GM19372 (cell line): ENCODE results near the gene COPS7B.
"Not testable (repeated sequence)": the region's sequence is repeated elsewhere in the genome, so short reads cannot be mapped to it uniquely, and the experiment has no call there.

Source experiments
- ATAC-seq: cut with Tn5 transposase; IDR thresholded peaks from one replicate; pipeline ENCODE4 v1.9.1; 2021; ENCODE audit warnings: mild to moderate bottlenecking, low read depth, moderate library complexity; ENCODE audit not compliant: unreplicated experiment

COPS7B gene

DNA sequence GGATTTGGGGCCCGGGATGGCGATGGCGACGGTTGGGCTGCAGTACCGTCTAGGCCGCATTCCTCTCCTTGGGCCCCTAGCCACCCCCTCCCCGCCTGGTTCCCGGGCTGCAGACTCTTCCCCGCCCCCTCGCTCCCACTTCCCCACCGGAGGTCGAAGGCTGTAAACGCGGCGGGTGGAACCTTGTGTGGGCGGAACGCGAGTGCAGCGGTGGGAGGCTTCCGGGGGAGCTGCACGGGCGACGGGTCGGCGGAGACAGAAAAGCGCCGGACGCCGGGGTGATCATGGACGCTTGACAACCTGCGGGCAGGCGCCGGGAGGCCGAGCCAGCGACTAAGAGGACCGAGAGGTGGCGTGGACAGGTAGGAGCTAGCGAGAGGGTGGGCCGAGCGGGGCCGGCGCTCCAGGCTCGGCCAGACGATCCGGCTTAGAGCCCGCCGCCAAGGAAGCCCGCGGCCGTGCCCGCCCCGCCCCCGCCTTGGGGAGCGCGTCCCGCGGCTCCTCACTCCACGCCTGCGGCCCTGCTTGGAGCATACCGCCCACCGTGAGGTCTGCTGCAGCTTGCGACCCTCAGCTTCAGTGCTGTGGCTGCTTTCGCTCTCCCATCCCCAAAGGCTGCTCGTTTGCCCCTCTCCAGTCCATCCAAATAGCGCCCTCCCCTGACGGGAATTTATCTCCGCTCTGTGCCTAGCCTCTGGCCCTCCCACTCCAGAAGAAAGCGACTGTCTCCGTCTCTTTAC is at the start of gene COPS7B:
Gene COPS7B, plus strand, starts transcription at position 269 of the 740 bp plus-strand sequence. CDS start 2,126 bp downstream, outside the sequence.
- peak; percentile 58 for ATAC-seq

DNA sequence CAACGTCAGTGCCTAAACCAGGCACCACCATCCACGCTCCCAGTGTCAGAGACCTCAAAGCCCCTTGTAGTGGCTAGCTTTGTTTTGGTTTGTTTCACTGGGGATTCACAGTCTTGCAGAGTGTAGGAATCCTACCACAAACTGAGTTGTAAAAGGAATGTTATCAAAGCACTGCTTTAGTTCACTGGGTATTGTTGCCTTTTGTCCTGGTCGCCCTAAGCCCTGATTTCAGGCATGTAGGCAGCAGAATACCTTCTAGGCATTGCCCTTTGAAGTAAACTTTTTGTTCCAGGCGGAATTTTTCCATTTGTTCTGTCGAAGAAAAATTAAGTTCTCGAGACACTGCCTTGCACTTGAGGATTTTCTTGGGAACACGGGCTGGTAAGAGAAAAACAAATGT is 48.5 kb upstream of the COPS7B start:
- no peak for ATAC-seq

DNA sequence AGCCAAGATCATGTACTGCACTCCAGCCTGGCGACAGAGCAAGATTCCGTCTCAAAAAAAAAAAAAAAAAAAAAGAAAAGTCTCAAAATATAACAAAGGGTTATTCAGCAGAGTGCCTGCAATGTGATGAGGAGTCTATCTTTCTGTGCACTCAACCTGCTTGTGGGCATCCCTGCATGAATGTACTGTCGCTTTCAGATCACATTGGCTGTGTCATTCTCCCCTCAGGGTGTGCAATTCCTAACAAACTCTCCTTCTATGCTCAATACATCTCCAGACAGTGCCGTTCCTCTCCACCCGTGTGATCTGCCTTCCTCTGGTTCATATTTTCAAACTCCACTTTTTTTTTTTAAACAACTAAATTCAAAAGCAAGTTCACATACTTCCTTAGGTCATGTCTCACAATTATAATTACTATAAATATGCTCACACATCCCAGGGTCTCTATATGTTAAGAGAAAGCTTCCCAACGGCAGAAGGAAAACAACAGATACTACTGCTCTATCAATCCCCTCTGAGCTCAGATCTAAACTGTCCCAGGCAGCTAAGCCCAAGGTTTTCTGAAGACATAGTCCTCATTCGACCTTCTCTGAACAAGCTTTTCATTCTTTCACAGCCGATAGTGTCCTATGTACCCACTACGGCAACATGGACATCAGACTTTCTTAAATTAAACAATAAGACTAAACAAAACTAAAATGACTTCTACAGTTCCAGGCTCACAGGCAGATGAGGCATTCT is 42.7 kb upstream of the COPS7B start:
- no peak for ATAC-seq

DNA sequence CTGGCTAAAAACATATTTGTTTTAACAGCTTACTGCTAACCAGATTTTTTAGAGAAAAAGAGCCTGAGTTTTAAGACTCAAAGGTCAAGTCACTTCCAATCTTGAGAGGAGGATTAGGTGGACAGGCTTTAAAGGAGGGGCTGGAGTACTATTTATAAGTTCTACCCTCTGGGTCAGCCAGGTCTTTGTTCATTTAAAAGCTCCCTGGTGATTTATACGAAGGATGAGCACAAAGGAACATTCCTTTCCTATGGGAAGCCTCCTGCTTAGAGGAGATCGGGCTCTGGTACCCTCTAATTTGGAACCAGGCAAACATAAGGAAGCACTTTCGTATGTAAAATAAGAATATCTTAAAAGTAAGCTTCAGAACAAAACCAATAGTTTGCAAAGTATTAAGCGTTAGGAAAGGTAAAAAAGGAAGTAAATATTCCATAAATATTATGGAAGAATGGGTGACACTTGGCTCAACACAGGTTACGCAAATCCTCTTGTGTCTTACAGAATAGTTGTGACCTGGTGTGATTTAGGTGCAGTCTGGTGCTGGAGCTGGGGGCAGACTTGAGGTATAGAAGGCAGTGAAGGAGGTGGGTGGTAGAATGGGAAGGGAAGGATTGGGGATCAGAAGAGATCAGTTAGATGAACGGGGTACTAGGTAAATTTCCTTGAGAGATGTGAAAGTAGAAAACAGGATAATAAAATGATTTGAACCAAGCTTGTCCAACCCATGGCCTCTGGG is 40.8 kb upstream of the COPS7B start:
- ATAC-seq: no peak

DNA sequence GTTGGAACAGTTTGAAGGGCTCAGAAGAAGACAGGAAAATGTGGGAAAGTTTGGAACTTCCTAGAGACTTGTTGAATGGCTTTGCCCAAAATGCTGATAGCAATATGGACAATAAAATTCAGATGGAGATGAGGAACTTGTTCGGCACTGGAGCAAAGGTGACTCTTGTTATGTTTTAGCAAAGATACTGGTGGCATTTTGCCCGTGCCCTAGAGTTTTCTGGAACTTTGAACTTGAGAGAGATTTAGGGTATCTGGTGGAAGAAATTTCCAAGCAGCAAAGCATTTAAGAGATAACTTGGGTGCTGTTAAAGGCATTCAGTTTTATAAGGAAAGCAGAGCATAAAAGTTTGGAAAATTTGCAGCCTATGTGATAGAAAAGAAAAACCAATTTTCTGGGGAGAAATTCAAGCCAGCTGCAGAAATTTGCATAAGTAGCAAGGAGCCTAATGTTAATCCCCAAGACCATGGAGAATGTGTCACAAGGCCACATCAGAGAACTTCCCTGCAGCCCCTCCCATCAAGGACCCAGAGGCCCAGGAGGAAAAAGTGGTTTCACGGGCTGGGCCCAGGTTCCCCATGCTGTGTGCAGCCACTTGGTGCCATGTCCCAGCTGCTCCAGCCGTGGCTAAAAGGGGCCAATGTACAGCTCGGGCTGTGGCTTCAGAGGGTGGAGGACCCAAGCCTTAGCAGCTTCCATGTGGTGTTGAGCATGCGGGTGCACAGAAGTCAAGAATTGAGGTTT is 37.9 kb upstream of the COPS7B start:
- not testable (repeated sequence) for ATAC-seq

DNA sequence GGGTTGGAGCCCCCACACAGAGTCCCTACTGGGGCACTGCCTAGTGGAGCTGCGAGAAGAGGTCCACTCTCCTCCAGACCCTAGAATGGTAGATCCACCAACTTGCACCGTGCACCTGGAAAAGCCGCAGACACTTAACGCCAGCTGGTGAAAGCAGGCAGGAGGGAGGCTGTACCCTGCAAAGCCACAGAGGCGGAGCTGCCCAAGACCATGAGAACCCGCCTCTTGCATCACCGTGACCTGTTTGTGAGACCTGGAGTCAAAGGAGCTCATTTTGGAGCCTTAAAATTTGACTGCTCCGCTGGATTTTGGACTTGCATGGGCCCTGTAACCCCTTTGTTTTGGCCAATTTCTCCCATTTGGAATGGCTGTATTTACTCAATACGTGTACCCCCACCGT is 37.2 kb upstream of the COPS7B start:
- ATAC-seq: not testable (repeated sequence)

DNA sequence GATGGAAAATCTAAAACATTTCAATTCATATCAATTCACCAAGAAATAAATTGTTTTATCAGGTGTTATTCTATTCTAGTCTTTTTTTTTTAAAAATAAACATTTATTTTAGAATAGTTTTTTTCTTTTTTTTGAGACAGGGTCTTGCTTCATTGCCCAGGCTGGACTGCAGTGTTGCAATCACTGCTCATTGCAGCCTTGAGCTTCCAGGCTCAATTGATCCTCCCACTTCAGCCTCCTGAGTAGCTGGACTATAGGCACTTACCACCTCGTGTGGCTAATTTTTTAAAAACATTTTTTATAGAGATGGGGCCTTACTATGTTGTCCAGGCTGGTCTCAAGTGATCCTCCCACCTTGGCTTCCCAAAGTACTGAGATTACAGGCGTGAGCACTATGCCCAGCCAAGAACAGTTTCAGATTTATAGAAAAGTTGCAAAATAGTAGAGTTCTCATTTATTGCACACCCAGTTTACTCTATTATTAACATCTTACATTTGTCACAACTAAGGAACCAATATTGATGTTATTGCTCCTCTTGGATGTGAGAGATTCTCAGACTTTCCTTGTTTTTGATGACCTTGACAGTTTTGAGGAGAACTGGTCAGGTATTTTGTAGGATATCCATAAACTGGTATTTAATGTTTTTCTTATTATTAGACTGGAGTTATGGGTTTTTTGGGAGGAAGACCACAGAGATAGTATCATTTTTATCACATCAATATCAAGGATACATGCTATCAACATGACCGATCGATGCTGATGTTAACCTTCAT is 35.0 kb upstream of the COPS7B start:
- no peak for ATAC-seq

DNA sequence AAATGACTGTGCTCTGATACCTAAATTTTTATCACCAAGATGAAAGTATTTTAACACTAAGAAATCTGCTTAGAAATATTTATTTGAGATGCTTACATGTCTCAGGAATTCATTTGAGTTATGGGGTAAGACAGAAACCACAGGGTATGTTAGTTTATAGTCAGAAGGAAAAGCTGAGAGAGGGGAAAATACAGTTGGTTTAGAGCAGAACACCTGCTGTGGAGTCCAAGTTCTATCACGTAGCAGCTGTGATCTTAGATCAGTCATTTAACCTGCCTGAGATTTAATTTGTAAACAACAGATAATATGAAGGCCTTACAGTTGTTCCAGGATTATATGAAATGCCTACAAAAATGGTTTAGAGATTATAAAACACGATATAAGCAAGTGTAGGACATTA is 34.2 kb upstream of the COPS7B start:
- ATAC-seq: no peak

DNA sequence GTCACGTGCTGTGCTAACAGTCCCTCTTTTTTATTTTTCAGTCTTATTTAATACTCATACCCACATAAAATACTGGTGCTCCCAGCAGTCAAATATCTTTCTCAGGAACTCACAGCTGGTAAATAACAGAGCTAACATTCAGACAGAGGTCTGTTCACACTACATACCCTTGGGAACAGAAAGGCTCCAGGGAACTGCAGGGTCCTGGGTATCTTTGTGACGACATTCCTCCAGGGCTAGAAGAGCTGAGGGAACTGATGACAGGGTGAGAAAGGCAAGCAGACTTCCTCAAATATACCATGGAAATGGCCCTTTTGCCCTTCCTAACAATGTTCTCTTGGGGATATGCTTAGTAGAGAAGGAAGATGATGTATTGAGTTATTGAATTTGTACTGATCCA is 24.5 kb upstream of the COPS7B start:
- ATAC-seq: no peak

DNA sequence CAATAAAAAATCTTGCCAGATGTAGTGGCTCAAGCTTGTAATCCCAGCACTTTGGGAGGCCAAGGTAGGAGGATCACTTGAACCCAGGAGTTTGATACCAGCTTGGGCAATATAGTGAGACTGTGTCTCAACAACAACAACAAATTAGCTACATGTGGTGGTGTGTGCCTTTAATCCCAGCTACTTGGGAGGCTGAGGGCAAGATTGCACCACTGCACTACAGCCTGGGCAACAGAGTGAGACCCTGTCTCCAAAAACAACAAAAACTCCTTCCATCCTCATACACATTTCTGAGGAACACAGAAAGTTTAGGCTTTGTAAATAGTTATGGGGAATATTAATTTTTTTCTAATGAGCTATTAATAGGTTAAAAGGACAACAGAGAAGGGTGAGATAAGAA is 22.1 kb upstream of the COPS7B start:
- no peak for ATAC-seq

DNA sequence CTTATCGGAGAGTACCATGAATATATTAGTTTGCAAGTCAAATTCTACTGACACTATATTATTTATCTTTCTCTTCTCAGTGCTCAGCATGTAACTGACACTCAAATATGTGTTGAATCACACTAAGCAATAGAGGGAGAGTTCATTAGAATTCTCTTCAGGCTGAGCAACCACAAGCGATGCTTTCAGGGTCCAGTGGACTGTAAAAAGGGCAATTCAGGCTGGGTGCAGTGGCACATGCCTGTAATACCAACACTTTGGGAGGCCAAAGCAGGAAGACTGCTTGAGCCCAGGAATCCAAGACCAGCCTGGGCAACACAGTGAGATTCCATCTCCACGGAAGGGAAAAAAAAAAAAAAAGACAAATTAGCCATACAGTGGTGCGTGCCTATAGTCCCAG is 21.5 kb upstream of the COPS7B start:
- ATAC-seq: no peak

DNA sequence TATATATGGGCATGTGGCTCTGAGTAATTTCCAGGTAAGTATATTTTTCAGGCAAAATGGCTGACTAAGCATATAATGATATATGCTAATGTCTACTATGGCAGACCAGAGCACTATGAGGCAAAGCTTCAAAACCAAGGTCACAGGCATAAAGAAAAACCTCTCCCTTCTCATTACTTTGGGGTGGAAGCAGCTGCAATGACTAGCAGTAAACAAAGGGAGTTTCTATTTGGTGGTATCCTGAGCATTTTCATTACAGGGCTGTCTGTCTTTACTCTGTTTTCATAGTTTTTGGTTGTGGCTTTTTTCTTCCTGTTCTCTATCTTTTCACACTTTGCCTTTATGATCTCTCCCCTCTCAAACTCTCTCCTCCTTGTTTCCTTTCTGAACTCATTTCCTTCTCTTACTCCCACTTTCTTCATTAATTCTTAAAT is 20.7 kb upstream of the COPS7B start:
- ATAC-seq: no peak

DNA sequence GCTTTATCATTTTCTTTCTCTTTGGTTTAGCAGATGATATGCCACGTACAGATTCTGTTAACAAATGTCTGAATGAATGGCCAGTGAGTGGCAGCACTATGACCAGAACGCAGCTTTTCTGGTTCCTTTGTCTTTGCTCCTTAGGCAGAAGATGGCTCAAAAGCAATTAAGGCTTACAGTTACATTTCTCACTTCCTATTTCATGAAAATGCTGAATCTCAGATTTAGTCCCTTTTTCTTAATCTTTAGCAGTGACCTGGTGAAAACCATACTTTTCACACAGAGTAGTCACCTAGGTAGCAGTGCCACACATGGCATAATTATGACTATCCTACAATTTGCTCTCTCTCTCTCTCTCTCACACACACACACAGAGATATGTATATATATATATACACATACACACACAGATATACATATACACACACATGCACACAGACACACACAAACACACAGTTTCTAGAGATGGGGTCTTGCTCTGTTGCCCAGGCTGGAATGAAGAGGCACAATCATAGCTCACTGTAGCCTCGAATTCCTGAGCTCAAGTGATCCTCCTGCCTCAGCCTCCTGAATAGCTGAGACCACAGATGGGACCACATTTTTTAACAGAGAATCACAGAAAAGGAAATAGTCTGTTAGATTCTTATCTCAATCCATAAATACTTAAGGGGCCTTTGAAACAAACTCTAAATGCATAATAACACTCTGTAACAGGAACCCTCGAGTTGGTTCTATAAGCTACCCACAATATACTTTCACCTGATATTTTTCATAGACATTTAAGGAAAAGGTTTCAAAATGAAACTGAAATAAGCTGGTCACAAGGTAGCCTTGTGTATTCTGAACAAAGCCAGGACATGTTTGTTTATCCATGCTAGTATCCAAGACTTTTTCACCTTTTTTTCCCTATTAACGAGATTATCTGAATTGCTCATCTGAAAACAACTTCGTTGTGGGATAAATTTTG is 16.8 kb upstream of the COPS7B start:
- no peak for ATAC-seq

DNA sequence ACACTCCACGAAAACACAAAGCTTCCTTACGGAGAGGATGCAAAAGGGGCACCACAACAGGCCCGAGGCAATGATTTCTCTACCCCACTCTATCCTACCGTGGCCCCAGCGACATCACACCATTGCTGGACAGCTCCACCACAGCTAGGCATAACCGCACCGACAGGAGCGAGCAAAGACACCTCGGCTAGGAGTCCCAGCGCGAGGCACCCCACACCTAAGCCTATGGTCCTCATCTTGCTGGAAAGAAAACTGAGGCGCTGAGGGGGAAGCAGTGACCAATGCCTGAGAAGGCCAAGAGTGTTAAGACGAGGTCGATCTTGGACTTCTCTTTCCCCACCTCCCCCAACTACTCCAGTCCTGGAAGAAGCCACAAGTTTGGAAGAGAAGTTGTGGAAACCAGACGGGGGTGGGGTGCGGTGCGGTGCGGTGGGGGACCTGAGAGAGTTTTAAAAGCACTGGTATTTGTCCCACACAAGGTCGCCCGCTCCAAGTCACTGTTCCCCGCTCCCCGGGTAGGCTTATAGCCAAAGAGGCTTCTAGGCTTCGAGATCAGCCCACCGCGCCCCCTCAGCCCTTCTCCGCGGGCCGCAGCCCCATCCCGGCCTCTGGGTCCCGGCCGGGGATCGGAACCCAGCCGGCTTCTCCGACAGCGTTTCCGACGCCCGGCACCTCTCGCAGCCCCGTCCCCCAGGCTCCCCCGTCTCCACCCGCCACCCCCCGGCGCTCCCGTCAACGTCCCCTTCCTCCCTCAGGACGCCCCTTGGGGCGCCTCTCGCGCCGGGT is 5.9 kb upstream of the COPS7B start:
- ATAC-seq: no peak

DNA sequence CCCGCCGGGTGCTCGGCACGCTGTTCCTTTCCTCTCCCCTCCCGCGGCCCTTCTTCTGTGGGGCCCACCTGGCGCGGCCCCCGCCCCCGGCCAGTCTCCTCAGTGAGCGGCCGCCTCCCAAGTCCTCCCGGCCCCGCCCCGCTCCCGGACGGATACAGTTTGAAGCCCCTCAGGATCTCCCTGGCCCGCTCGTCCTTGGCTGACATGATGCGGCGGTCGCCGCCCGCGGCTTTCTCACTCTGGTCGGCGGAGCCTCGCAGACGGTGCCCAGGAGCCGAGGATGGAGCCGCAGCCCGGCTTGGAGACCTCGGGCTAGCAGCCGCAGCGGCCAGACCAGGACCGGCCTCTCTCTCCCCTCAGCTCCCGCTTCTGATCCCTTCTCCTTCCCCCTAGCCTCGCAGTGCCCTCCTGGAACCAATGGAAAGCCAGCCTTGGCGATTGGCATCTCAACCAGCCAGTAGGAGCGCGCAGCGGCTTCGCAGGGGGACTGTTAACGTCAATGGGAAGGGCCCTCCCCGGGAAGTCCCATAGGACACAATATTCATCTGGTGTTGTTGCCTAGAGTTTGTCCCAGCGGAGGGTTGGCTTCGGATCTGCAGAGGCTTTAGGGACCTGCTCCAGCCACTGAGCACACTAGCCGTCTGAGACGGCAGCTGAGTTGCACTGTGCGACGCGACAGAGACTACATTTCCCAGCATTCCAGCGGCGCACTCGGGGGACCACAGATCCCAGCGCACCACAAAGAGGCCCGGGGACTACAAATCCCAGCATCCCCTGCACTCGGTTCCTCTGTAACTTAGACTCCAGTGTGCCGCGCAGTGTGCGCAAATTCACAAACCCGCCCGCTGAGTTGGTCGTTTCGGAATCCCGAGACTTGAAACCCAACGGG is 5.1 kb upstream of the COPS7B start, which contains the start of gene PDE6D:
Gene PDE6D, minus strand, starts transcription at position 374 of the 889 bp plus-strand sequence. Its CDS starts 168 bp downstream, at position 206.
- peak; percentile 91 for ATAC-seq

DNA sequence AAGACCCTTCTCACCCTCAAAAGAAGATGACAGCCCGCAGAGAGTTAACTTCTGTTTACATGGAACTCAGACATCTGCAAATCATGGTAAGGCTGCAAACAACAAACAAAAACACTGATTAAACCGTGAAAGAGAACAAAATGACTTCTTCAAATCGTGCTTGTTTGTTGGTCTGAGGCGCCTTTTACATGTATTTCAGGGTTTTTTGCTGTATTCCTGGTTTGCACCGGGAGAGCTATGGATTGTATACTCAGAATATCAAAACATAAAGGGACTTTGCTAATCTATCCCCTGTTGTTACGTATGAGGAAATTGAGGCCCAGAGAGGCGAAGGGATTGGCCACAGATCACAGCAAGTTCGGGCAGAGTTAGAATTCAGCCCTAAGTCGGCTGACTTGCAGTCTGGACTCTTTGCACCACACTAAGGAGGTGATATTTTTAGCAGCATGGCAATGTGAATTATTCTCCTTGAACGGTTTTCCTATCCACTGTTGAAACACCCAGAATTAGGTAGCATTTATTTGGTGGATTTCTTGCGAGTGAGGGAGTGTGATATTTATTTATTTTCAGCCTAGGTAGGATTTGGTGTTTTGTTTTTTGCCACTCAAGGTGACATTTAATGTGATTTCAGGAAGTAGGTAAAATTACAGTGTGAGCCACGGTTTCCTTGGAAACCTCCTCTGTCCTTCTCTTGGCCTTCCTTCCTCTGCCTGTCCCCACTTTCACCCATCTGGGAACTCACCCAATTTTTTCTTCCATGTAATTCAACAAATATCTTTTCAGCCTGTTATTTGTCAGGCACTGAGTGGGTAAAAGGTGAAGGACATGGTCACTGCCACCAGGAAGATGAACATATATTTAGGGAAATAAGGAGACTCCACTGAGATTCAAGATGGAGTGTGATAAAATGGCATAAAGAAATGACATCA is 4.2 kb upstream of the COPS7B start:
- no peak for ATAC-seq
